Activated CD4-positive, alpha-beta T cell treated with anti-CD3 and anti-CD28 coated beads, Interleukin-2, amount 50 U/mL, for 4 hours (primary cell): Measurements from ENCODE around the gene CNNM2.
"Not testable (repeated sequence)": the region's sequence is repeated elsewhere in the genome, so short reads cannot be mapped to it uniquely, and the experiment has no call there.

Experiments used
- DNase-seq, 2 experiments: peaks; one replicate each; pipeline ENCODE4 v3.0.0-alpha.2; 2020

The CNNM2 gene

DNA sequence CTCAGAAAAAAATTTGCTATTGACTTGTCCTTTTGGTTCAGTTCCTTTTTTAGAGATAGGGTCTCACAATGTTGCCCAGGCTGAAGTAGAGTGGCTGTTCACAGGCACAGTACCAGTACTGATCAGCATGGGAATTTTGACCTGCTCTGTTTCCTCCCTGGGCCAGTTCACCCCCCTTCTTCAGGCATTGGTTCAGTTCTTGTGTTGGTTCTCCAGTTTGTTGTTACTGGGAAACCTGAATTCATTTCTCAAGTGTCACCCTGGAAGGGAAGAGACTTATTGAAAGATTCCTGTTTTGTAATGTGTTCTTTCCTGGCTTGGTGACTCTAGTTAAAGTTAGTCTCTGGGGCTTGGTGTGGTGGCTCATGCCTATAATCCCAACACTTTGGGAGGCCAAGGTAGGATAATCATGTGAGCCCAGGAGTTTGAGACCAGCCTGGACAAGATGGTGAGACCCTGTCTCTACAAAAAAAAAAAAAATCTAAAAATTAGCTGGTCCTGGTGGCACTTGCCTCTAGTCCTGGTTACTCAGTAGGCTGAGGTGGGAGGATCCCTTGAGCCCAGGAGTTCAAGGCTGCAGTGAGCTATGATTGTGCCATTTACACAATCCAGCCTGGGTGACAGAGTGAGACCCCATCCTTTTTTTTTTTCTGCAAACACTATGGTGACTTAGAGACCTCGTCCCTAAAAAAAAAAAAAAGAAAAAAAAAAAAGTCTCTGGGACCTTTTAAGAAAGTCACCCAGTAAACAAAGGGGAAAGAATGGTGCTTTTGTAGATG lies 52.7 kb downstream of the CNNM2 start:
- no peak for DNase-seq

DNA sequence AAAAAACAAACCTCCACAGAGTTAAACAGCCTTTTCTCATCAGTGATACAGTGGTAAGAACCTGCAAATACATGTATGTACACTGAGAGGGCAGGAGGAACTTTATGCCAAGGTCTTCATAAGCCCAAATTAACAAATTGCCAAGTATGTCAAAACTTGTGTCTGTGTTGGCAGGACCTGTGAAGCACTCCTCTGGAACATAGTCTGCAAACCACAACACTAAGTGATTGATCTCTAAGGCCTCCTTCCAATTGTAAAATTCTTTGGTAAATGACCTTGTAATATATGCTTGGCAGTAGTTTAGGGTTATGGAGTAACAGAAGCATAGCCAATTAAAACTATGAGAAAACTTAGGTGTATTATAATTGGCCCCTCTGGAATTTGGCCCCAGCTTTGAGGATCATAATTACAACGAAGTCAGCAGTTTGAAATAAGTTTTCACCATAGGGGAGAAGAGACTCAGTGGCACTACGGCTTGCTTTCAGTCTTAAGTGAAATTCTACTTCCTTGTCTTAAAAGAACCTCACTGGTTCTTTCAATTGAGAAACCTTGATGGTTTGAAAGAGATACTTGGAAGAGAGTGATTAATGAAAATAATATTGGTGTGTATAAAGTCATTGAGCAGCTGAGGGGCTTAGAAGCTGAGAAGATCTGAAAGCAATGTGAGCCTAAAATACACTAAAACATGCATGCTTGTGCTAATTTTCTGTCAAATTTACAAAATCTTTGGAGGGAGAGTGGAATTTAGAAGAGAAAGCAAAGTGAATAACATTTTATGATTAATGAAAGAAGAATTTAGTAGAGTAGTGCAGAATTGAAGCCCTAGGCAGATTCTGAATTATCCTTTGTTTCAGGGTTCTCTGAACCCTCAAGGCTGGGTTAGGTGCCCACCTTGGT lies 57.6 kb downstream of the CNNM2 start:
- DNase-seq: no peak

- not testable (repeated sequence) for DNase-seq
Observed at GRCh38 chr10:102976380-102976726, 58.3 kb downstream of the CNNM2 start.

DNA sequence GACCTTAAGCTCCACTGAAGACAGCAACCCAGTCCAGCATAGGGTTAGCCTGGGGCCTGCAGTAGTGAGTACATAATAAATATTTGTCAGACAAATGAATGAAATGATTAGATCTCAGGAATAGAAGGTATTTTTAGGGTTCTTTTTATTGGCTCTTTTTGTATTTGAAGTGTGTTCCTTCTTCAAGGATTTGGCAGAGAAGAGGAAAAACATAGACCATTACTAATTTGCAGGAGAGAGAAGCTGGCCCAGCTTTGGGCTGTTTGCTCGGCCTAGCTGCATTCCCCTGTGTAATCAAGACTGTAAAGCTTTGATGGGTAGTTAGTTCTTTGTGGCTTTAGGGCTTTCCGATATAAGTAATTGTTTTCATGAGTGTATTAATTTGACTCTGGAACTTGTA lies 64.2 kb downstream of the CNNM2 start:
- DNase-seq: no peak

DNA sequence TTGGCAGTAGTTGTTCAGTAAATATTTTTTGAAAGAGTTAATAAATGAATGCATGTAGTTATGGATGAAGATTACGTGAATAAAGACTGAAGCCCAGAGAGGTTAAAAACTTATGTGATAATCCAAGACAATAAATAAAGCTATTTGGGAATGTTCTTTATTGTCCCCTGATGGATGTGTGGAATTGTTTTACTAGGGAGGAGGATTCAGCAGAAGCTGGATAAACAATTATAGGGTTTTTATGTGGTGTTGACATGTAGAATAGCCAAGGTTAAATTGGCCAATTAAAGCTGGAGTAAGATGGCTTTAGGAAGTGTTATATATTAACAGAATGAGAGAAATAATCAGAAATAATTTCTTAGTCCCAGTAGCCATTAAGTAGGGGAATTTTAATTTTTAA lies 66.0 kb downstream of the CNNM2 start:
- no peak for DNase-seq

DNA sequence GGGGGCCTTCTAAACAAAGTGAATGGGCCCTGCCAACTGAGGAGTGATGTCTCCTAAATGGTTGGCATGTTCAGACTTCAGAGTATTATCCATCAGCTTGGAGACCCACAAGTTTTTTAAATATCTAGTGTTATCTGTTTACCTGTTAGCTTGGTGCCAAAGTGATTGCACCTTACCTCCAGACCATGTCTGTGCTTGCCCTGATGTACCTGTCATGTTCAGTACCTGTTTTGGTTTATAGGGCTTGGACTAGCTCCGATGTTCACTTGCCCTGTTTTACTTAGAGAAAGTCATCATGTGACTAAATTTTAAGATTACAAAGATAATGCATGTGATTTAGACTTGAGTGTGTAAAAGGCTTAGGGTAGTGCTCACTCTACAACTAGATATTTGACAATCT lies 67.7 kb downstream of the CNNM2 start:
- no peak for DNase-seq

DNA sequence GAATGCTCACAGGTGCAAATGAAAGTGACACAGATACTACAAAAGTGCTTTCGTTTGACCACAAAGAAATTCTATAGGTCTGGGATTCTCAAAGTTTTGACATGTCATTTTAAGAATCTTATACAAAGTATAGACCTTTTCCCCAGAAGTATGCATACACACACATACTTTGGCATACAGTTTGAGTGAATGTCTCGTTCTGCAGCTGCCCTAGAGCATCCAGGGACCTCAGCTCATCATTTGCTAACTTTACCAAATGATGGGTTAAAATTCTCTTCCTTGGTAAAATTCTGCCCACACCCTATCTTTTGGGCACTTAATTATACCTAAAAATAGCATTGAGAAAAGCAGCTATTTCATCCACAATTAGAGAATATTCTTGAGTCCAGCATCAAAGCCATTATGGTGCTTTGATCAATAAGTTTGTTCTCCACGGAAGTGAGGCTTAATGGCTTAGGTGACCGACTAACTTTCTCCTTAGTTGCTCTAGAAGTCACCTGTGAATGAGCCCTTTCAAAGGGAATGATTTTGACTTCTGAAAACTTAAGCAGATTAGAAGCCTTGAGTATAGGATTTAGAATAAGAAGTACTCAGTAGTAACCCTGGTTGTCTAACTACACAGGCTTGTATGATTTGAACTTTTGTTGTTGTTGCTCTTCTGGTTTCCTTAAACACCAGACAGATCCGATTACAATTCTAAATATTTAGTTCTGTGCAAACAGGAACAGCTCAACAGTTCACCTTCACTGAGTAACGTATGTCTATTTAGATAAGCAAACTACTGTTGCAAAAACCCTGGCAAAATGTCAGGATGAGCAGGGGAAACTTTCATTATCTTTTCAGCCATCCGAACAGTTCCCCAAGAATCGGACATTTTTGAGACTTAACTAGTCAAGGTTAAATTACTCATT lies 70.6 kb downstream of the CNNM2 start:
- DNase-seq: no peak

DNA sequence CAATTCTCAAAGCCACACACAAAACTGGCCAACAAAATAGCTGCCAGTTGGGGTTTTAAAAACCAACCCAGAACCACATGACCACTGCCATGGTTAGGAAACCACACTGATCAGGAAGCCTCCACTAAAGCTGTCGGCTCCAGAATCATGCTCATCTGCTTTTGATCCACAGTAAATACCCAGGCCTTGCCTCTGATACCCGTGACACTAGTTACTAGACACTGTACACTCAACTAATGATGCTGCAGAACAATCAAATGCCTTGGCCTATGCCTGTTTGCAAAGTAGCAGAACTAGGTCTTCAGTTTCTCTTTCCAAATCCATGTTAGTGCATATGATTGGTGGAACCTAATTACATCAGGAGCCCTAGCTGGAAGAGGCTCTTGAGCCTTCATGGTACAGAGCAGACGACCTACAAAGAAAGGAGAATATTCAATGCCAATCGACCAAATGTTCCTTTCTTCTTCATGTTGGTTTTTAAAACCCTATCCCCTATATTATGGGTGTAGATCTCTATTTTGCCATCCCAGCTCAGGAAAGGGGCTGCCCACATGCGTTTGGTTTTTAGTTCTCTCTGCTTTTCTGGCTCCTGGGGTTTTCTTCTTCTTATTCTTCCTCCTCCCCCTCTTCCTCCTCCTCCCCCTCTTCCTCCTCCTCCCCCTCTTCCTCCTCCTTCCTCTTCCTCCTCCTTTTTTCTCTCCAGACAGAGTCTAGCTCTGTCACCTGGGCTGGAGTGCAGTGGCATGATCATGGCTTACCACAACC lies 76.6 kb downstream of the CNNM2 start:
- no peak for DNase-seq

GRCh38 chr10:102996876-102997275 lies 78.8 kb downstream of the CNNM2 start:
- no peak for DNase-seq

- DNase-seq: no peak
Observed at GRCh38 chr10:102997998-102998397, 79.9 kb downstream of the CNNM2 start.

GRCh38 chr10:102998399-102998907 lies 80.4 kb downstream of the CNNM2 start:
- DNase-seq: no peak

DNA sequence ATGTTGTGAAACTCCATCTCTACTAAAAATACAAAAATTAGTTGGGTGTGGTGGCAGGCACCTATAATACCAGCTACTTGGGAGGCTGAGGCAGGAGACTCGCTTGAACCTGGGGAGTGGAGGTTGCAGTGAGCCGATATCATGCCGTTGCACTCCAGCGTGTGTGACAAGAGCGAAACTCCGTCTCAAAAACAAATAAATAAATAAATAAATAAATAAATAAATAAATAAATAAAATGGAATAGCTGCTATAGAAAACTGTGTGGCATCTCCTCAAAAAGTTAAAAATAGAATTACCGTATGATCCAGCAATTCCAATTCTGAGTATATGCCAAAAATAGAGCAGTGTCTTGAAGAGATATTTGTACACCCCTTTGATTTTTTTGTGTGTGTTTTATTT lies 82.0 kb downstream of the CNNM2 start:
- not testable (repeated sequence) for DNase-seq

GRCh38 chr10:103007017-103007416 lies 88.9 kb downstream of the CNNM2 start:
- DNase-seq: no peak

- no peak for DNase-seq
Observed at GRCh38 chr10:103013416-103013815, 95.3 kb downstream of the CNNM2 start.

- DNase-seq: no peak
Observed at GRCh38 chr10:103019425-103019824, 101.3 kb downstream of the CNNM2 start.

GRCh38 chr10:103021150-103021899 lies 103.2 kb downstream of the CNNM2 start:
- DNase-seq: no peak

DNA sequence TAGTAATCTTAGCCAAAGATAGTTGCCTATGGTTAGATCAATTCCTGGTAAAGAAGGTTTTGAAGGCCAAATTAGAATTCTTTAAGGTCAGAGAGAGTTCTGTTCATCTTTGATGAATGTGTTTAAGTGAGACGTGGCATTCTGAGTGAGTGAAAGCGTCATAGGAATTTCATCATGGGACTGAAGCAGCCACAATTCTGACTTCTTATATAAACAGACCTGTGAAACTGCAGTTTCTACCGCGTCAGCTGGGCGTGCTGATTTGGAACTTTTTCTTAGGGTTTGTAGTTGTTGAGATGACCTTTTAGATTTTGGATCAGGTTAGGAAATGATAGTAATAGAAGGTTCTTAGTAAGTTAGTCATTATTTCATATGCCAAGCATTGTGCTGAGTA lies 103.8 kb downstream of the CNNM2 start:
- no peak for DNase-seq

GRCh38 chr10:103025696-103026095 lies 107.6 kb downstream of the CNNM2 start:
- DNase-seq: no peak

DNA sequence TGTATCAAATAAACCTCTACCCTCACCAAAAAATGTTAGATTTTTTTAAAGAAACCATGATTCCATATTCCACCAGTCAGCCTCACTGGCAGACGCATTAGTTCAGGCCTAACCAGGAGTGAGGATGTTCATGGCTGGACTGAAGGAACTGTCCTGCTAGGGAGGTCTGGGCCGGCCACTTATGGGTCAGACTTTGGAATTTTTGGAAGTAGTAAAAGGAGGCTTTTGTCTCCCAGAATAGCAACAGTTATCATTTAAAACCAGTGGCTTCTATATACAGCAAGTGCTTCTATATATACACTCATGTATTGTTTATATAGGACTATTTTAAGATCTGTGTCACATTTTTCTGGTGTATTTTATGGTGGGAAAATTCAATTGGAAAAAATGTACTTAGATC lies 120.5 kb downstream of the CNNM2 start:
- DNase-seq: no peak

- DNase-seq: no peak
Observed at GRCh38 chr10:103040418-103040817, 122.3 kb downstream of the CNNM2 start.

GRCh38 chr10:103041391-103041790 lies 123.3 kb downstream of the CNNM2 start:
- no peak for DNase-seq
